Fibroblast of the aortic adventitia (primary cell): ENCODE results near the gene OMD. TPM values are rescaled to one million over a fixed set of nuclear protein-coding genes. Genes with fewer than 3 reads are reported as not detected.

Experiments used
- DNase-seq: peaks from one replicate; pipeline ENCODE4 v3.0.0-alpha.2; 2010; ENCODE audit warnings: low read depth
- H3K4me3 ChIP-seq: 2 replicates; pipeline ENCODE4 v1.5.1; 2011; ENCODE audit warnings: low read depth, mild to moderate bottlenecking, control low read depth, low read length, moderate library complexity
- total RNA-seq: library from RNA; depleted of rRNA; stranded (reverse); fragments of >200 nt; gene quantifications from 2 replicates; pipeline ENCODE4 v1.2.3, GENCODE V29; 2012; ENCODE audit warnings: low replicate concordance
- TF ChIP-seq, protein P1 (sequence below): IDR thresholded peaks from 2 replicates; pipeline ENCODE4 v1.5.1; 2011; ENCODE audit warnings: mild to moderate bottlenecking, low read length, control low read depth, inconsistent platforms; ENCODE audit not compliant: insufficient read depth

OMD gene
- total RNA-seq, 1 donor = 16.1 TPM

DNA sequence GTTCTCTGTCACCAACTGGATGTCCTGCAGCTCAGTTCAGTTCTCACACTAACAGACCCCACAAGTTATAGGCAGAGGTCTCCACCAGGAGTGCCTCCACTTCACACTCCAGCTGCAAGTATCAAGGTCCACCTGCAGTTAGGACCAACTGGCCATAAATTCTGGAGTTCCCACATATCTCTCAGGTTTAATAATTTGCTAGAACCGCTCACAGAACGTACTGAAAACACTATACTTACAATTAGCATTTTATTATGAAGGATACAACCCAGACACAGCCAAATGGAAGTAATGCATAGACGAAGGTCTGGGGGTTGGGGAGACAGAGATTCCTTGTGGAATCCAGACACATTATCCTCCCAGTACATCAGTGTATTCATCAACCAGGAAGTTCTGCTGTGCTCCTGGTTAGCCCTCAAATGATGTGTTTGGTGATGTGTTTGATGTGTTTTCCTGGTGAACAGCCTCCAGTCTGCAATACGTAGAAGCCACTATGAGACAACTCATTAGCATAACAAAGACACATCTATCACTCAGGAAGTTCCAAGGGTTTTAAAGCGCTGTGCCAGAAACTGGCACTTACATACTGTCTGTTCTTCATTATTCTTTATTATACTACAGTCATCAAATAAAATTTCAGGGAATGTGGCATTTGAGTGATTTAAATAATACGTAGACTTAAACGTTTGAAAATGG, 45.3 kb downstream of the OMD start:
- H3K4me3 ChIP-seq = no peak overlapping the region
- DNase-seq = no peak
- TF ChIP-seq, protein P1, sequence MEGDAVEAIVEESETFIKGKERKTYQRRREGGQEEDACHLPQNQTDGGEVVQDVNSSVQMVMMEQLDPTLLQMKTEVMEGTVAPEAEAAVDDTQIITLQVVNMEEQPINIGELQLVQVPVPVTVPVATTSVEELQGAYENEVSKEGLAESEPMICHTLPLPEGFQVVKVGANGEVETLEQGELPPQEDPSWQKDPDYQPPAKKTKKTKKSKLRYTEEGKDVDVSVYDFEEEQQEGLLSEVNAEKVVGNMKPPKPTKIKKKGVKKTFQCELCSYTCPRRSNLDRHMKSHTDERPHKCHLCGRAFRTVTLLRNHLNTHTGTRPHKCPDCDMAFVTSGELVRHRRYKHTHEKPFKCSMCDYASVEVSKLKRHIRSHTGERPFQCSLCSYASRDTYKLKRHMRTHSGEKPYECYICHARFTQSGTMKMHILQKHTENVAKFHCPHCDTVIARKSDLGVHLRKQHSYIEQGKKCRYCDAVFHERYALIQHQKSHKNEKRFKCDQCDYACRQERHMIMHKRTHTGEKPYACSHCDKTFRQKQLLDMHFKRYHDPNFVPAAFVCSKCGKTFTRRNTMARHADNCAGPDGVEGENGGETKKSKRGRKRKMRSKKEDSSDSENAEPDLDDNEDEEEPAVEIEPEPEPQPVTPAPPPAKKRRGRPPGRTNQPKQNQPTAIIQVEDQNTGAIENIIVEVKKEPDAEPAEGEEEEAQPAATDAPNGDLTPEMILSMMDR = no peak

DNA sequence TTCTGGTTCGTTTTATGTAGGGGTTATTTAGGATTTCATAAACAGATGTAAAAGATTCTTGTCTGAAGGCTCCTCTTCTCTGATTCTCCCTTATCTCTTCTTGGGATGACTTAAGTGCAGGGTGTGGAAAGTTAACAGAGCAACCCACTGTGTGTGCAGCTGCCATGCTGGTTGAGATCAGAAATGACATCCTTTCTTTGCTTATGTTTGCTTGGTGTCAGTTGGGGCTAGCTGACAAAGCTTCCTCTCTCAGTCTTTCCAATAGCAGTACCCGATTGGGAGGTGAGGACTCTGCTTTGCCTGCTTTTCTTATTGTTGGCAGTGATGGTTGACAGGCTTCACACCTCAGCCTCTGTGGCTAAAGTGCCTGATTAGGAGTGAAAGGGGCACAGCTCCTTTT, 46.4 kb downstream of the OMD start:
- H3K4me3 ChIP-seq = no peak overlapping the region
- TF ChIP-seq, protein P1 = no peak
- DNase-seq = no peak

DNA sequence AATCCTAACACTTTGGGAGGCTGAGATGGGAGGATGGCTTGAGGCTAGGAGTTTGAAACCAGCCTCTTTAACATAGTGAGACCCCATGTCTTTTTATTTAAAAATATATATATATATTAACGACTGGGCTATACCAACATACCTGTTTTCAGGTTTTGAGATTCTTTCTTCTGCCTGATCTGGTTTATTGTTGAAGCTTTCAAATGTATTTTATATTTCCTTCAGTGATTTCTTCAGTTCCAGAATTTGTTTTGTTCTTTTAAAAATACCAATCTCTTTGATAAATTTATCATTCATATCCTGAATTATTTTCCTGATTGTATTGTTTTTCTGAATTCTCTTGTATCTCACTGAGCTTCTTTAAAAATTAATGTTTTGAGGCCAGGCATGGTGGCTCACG, 51.1 kb downstream of the OMD start:
- DNase-seq = no peak
- TF ChIP-seq, protein P1 = no peak
- no peak overlapping the region for H3K4me3 ChIP-seq

DNA sequence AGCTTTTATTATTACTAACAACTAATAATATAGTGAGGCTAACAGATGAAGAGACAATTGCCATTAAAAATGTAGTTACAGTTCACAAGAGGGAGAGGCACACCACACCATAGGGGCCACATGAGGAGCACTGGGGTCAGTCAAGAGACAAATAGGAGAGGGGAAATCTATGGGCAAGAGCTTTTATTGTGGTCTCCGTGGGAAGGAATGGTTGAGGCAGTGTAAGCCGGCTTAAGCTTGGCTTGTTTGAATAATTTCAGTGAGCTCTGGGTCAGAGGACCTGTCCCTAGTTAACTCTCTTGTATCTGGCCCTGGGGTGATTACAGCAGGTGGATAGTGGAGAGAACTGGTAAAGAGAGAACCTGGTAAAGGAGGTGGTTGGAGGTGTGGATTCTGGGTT, 55.2 kb downstream of the OMD start:
- TF ChIP-seq, protein P1 = no peak
- no peak overlapping the region for H3K4me3 ChIP-seq
- no peak for DNase-seq

Other genes with a start within 250 kb of the OMD start
- 428 and 482 TPM in 2 replicates for gene IARS1, start 130.8 kb downstream of the OMD start, total RNA-seq
- 36.5 and 70.7 TPM in 2 replicates for gene NOL8, start 99.1 kb downstream of the OMD start, total RNA-seq
- 19.3 and 19.7 TPM in 2 replicates for gene CENPP, start 98.5 kb downstream of the OMD start, total RNA-seq
- gene OGN, start 19.9 kb downstream of the OMD start, total RNA-seq = 140 and 166 TPM in 2 replicates
- gene ASPN, start 58.0 kb upstream of the OMD start, total RNA-seq = 14.6 and 65.8 TPM in 2 replicates
- 23.3 and 74.6 TPM in 2 replicates for gene ECM2, start 111.5 kb upstream of the OMD start, total RNA-seq
- gene IPPK, start 245.7 kb upstream of the OMD start, total RNA-seq = 9.6 and 33.0 TPM in 2 replicates